KMS-11 (cell line): Measurements from ENCODE around the gene PRDM16.

ENCODE experiments used
- H2AFZ ChIP-seq: fragments of 200-600 bp; sonication (generic); 2 replicates; pipeline ENCODE4 v1.6.1; 2016; ENCODE audit warnings: antibody characterized with exemption, mixed run types, low read depth
- H3K27ac ChIP-seq: fragments of 200-600 bp; sonication (generic); 2 replicates; pipeline ENCODE4 v1.6.1; 2016; ENCODE audit warnings: mild to moderate bottlenecking, mixed run types
- H3K27me3 ChIP-seq: fragments of 200-600 bp; sonication (generic); 2 replicates; pipeline ENCODE4 v1.6.1; 2017; ENCODE audit warnings: mild to moderate bottlenecking, low read depth, mixed run types, moderate library complexity; ENCODE audit not compliant: insufficient read depth
- H3K36me3 ChIP-seq: fragments of 200-600 bp; sonication (generic); 2 replicates; pipeline ENCODE4 v1.6.1; 2017; ENCODE audit warnings: mild to moderate bottlenecking, mixed run types; ENCODE audit not compliant: insufficient read depth
- H3K4me1 ChIP-seq: fragments of 200-600 bp; sonication (generic); 2 replicates; pipeline ENCODE4 v1.6.1; 2016; ENCODE audit warnings: mild to moderate bottlenecking, low read depth, mixed run types; ENCODE audit not compliant: poor library complexity, severe bottlenecking
- H3K4me2 ChIP-seq: fragments of 200-600 bp; sonication (generic); 2 replicates; pipeline ENCODE4 v1.7.0; 2016; ENCODE audit warnings: mild to moderate bottlenecking, mixed run types
- H3K4me3 ChIP-seq: fragments of 200-600 bp; sonication (generic); IDR thresholded peaks from 2 replicates; pipeline ENCODE4 v1.6.1; 2017; ENCODE audit warnings: low read depth, low read length, mixed read lengths; ENCODE audit not compliant: insufficient read depth
- H3K79me2 ChIP-seq: fragments of 200-600 bp; sonication (generic); 2 replicates; pipeline ENCODE4 v1.6.1; 2016; ENCODE audit warnings: low read depth, mixed run types; ENCODE audit not compliant: insufficient read depth
- H3K9ac ChIP-seq: fragments of 200-600 bp; sonication (generic); 2 replicates; pipeline ENCODE4 v1.6.1; 2016; ENCODE audit warnings: mild to moderate bottlenecking, mixed run types
- H4K20me1 ChIP-seq: fragments of 200-600 bp; sonication (generic); 2 replicates; pipeline ENCODE4 v1.6.1; 2016; ENCODE audit warnings: mild to moderate bottlenecking, mixed run types; ENCODE audit not compliant: insufficient read depth
- CTCF ChIP-seq: fragments of 200-600 bp; sonication (generic); conservative IDR thresholded peaks from 2 replicates; pipeline ENCODE4 v1.6.1; 2017; ENCODE audit warnings: low read depth, mild to moderate bottlenecking, antibody characterized with exemption, low read length, moderate library complexity, mixed read lengths

PRDM16 gene

GRCh38 chr1:3116560-3116959 lies 47.6 kb downstream of the PRDM16 start:
- Histone ChIP-seq H4K20me1 (no peaks in the 10 kb centered on the region), H3K27ac (no peak overlapping the region), H3K4me1 (no peaks in the 10 kb centered on the region), H3K9ac (no peak overlapping the region), H3K79me2 (no peaks in the 10 kb centered on the region), H3K27me3 (peaks cover 30% of the 10 kb centered on the region; the same call in 1 of the 2 replicates), H3K36me3 (no peaks in the 10 kb centered on the region), H3K4me3 (no peak overlapping the region), H2AFZ (no peak overlapping the region), H3K4me2 (no peak overlapping the region)
- TF ChIP-seq CTCF: no peak

- no peaks in the 10 kb centered on the region for H4K20me1 ChIP-seq
- no peaks in the 10 kb centered on the region for H3K4me1 ChIP-seq
- no peak for TF ChIP-seq CTCF
- no peak overlapping the region for H3K4me3 ChIP-seq
- H2AFZ ChIP-seq: no peak overlapping the region
- H3K9ac ChIP-seq: no peak overlapping the region
- H3K36me3 ChIP-seq: no peaks in the 10 kb centered on the region
- H3K79me2 ChIP-seq: no peaks in the 10 kb centered on the region
- H3K27ac ChIP-seq: no peak overlapping the region
- no peak overlapping the region for H3K4me2 ChIP-seq
- peaks cover 44% of the 10 kb centered on the region for H3K27me3 ChIP-seq
These were observed 48.9 kb downstream of the PRDM16 start for GRCh38 chr1:3117879-3118278.

GRCh38 chr1:3119061-3119460 lies 50.1 kb downstream of the PRDM16 start:
- Histone ChIP-seq H3K4me1 (no peaks in the 10 kb centered on the region), H4K20me1 (no peaks in the 10 kb centered on the region), H3K27me3 (peaks cover 52% of the 10 kb centered on the region), H3K9ac (no peak overlapping the region), H3K27ac (no peak overlapping the region), H3K4me3 (no peak overlapping the region), H3K79me2 (no peaks in the 10 kb centered on the region), H3K4me2 (no peak overlapping the region), H2AFZ (no peak overlapping the region), H3K36me3 (no peaks in the 10 kb centered on the region)
- TF ChIP-seq CTCF: no peak

- no peak overlapping the region for H3K4me3 ChIP-seq
- H3K27me3 ChIP-seq: peaks cover 59% of the 10 kb centered on the region
These were observed 50.7 kb downstream of the PRDM16 start for GRCh38 chr1:3119725-3120124.

More at GRCh38 chr1:3119725-3120124, 50.7 kb downstream of the PRDM16 start:
- Histone ChIP-seq H2AFZ (no peak overlapping the region), H3K4me2 (no peak overlapping the region), H3K4me1 (no peaks in the 10 kb centered on the region), H3K9ac (no peak overlapping the region), H3K27ac (no peak overlapping the region), H3K79me2 (no peaks in the 10 kb centered on the region), H3K36me3 (no peaks in the 10 kb centered on the region), H4K20me1 (no peaks in the 10 kb centered on the region)
- TF ChIP-seq CTCF: no peak
